Lung (tissue), 12 donors: ENCODE measurements around the gene UBE2F. TPM values are rescaled to one million over a fixed set of nuclear protein-coding genes. Genes with fewer than 3 reads are reported as not detected.
"Not testable (repeated sequence)": the region's sequence is repeated elsewhere in the genome, so short reads cannot be mapped to it uniquely, and the experiment has no call there.

Source experiments
- ATAC-seq: fragments of 200-7000 bp; cut with Tn5 transposase; one replicate; pipeline ENCODE4 v1.9.1; 2020; ENCODE audit warnings: moderate number of reproducible peaks; ENCODE audit not compliant: insufficient read depth, low FRiP score
- DNase-seq, 3 donors: peaks; one replicate each; pipeline ENCODE4 v3.0.0-alpha.2; 2013 to 2017
- H3K27ac ChIP-seq, 2 donors: one replicate each; pipeline ENCODE4 v1.5.1; 2013; ENCODE audit warnings: mild to moderate bottlenecking in 2 of 2, moderate library complexity in 2 of 2, control low read depth in 1 of 2, inconsistent platforms in 1 of 2, low read depth in 1 of 2, low read length in 1 of 2
- H3K27me3 ChIP-seq, 3 donors: one replicate each; pipeline ENCODE4 v1.5.1; 2013; ENCODE audit warnings: low read length in 2 of 3; ENCODE audit not compliant: control insufficient read depth in 3 of 3, insufficient read depth in 3 of 3
- H3K36me3 ChIP-seq, 4 donors: one replicate each; pipeline ENCODE4 v1.5.1; 2013; ENCODE audit warnings: low read length in 4 of 4, mild to moderate bottlenecking in 1 of 4, moderate library complexity in 1 of 4; ENCODE audit not compliant: control insufficient read depth in 4 of 4, insufficient read depth in 4 of 4
- H3K4me1 ChIP-seq, 5 donors: one replicate each; pipeline ENCODE4 v1.5.1; 2013; ENCODE audit warnings: low read length in 5 of 5, mild to moderate bottlenecking in 2 of 5, moderate library complexity in 1 of 5; ENCODE audit not compliant: control insufficient read depth in 5 of 5, insufficient read depth in 5 of 5
- H3K4me3 ChIP-seq: one replicate; pipeline ENCODE4 v1.5.1; 2013; ENCODE audit warnings: mild to moderate bottlenecking, control low read depth, moderate library complexity
- H3K9ac ChIP-seq, 2 donors: one replicate each; pipeline ENCODE4 v1.5.1; 2013; ENCODE audit warnings: low read length in 2 of 2, control low read depth in 1 of 2; ENCODE audit not compliant: insufficient read depth in 1 of 2
- H3K9me3 ChIP-seq, 4 donors: one replicate each; pipeline ENCODE4 v1.5.1; 2013; ENCODE audit warnings: low read length in 3 of 4, mild to moderate bottlenecking in 1 of 4, moderate library complexity in 1 of 4; ENCODE audit not compliant: control insufficient read depth in 4 of 4, insufficient read depth in 3 of 4
- WGBS, 2 donors: extraction: QIAGEN DNeasy Blood & Tissue Kit; methylation state at CpG; one replicate each; pipeline ENCODE4 v1.1.7; 2013; 5-methylcytosine and 5-hydroxymethylcytosine counted together
- polyA plus RNA-seq, 2 donors: library from polyadenylated mRNA; stranded (reverse); fragments of 200-250 nt; gene quantifications; one replicate each; pipeline ENCODE4 v1.2.1, GENCODE V29; 2013
- total RNA-seq, 2 donors: library from RNA; depleted of rRNA in 1 of 2; stranded (reverse); fragments of >200 nt in 1 of 2; gene quantifications; one replicate each; pipeline ENCODE4 v1.2.1, GENCODE V29; 2014 to 2021
- TF ChIP-seq, protein P1 (sequence below): IDR thresholded peaks from 2 replicates; pipeline ENCODE4 v1.5.1; 2012; ENCODE audit warnings: mild to moderate bottlenecking; ENCODE audit errors: control extremely low read depth, extremely low read depth
- donor health status: control.
- donor health status: control.
- donor health status: Bipolar disorder and iron deficiency.
- donor health status: healthy.
- donor health status: DM: yes; HTN: yes; CAD: no.

Gene UBE2F
- total and polyA plus RNA-seq, 4 donors = 30.3 to 63.3 (median 46.8) TPM

DNA sequence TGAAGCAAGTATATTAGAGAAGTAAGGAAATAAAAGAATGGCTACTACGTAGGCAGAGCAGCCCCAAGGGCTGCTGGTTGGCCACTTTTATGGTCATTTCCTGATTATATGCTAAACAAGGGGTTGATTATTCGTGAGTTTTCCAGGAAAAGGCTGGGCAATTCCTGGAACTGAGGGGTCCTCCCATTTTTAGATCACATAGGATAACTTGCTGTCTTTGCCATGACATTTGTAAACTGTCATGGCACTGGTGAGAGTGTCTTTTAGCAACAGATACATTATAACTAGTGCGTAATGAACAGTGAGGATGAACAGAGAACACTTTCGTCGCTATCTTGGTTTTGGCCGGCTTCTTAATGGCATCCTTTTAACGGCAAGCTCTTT, 2.6 kb upstream of the UBE2F start:
- no peaks in the 10 kb centered on the region for H3K36me3 ChIP-seq
- H3K27me3 ChIP-seq = no peaks in the 10 kb centered on the region
- no peak overlapping the region for H3K4me3 ChIP-seq
- no peak overlapping the region for H3K27ac ChIP-seq
- peaks cover 0 to 13% (median 3%) of the 10 kb centered on the region in 4 donors for H3K9me3 ChIP-seq
- ATAC-seq (no peak), DNase-seq (no peak)
- WGBS, 2 donors = 80 to 89% methylated on average over 7 of the region's 7 CpGs
- no peak overlapping the region for H3K9ac ChIP-seq
- peaks cover 8 to 19% (median 11%) of the 10 kb centered on the region in 5 donors for H3K4me1 ChIP-seq
- TF ChIP-seq, protein P1, sequence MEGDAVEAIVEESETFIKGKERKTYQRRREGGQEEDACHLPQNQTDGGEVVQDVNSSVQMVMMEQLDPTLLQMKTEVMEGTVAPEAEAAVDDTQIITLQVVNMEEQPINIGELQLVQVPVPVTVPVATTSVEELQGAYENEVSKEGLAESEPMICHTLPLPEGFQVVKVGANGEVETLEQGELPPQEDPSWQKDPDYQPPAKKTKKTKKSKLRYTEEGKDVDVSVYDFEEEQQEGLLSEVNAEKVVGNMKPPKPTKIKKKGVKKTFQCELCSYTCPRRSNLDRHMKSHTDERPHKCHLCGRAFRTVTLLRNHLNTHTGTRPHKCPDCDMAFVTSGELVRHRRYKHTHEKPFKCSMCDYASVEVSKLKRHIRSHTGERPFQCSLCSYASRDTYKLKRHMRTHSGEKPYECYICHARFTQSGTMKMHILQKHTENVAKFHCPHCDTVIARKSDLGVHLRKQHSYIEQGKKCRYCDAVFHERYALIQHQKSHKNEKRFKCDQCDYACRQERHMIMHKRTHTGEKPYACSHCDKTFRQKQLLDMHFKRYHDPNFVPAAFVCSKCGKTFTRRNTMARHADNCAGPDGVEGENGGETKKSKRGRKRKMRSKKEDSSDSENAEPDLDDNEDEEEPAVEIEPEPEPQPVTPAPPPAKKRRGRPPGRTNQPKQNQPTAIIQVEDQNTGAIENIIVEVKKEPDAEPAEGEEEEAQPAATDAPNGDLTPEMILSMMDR = no peak

DNA sequence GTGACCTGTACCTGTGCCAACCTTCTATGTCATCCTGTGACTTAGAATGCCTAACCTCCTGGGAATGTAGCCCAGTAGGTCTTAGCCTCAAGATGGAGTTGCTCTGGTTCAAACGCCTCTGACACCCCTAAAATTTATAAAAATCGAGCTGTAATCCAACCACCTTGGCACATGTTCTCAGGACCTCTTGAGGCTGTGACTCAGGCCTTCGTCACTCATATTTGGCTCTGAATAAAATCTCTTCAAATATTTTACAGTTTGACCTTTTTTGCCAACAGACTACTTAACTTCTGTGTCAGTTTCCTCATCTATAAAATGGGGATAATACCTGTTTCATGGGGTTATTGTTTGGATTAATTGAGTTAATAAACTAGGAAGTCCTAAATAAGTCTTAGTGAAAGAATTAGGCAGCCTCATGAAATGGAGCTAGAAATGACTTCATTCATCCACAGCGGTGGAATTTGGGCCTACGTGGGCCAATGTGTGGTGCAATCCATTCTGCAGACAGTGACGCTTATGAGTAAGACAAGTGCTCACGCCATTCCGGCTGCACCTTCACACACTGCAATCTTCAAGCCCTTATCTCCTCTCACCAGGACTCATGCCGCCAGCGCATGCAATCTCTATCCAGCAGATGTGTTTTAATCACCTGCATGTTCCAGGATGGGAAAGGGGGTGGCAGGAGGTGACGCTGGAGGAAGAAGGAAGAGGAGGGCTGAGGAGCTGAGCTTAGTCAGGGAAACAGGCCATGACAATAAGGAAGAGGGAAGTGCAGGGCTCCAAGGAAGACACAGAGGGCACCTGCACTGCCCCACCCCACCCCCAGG, 2.0 kb upstream of the UBE2F start:
- WGBS, 2 donors = 83 to 84% methylated on average over 11 of the region's 11 CpGs
- no peaks in the 10 kb centered on the region for H3K36me3 ChIP-seq
- H3K9me3 ChIP-seq = peaks cover 0 to 13% (median 3%) of the 10 kb centered on the region in 4 donors
- peaks cover 8 to 19% (median 12%) of the 10 kb centered on the region in 5 donors for H3K4me1 ChIP-seq
- H3K9ac ChIP-seq = no peak overlapping the region
- TF ChIP-seq, protein P1 = no peak
- H3K27me3 ChIP-seq = no peaks in the 10 kb centered on the region
- no peak overlapping the region for H3K4me3 ChIP-seq
- ATAC-seq (no peak), DNase-seq (no peak)
- no peak overlapping the region for H3K27ac ChIP-seq

DNA sequence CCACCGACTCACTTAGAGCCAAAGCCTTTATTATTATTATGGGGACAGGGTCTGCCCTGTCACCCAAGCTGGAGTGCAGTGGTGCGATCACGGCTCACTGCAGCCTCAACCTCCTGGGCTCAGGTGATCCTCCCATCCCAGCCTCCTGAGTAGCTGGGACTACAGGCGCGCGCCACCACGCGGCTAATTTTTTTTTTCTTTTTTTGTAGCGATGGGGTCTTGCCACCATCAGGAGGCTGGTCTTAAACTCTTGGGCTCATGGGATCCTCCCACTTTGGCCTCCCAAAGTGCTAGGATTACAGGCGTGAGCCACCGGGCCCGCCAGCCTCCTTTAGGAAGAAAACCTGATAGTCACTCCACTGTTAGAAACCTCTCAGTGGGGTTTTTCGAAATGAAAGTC, 970 bp upstream of the UBE2F start:
- Histone ChIP-seq H3K4me1 (peaks cover 8 to 19% (median 12%) of the 10 kb centered on the region in 5 donors), H3K9me3 (peaks cover 0 to 13% (median 3%) of the 10 kb centered on the region in 4 donors)
- ATAC-seq, H3K4me3 ChIP-seq, H3K27ac ChIP-seq, H3K27me3 ChIP-seq, DNase-seq, H3K36me3 ChIP-seq, H3K9ac ChIP-seq: not testable (repeated sequence)
- WGBS, 2 donors = 84 to 85% methylated on average over 13 of the region's 13 CpGs

DNA sequence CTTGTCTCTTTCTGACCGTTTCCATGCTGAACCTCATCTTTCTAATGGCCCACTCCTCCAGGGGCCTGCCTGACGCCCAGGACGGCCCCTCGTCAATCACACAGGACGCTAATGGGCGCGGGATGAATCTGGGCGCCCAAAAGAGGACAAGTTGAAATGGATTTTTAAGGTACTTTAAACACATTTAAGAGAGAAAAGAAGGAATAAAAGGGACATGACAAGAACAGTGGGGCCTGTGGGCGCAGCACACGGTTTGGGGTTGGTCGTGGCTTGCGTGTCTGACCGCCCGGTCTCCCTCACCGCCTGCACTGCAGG, 607 bp upstream of the UBE2F start:
- Histone ChIP-seq H3K27ac (peak overlapping the region; percentile 55 to 82), H3K9ac (peak overlapping the region in 1 of 2 donors; percentile 38)
- ATAC-seq = peak; percentile 35

More for the DNA sequence above, 607 bp upstream of the UBE2F start:
- Histone ChIP-seq H3K27me3 (no peaks in the 10 kb centered on the region), H3K9me3 (peaks cover 0 to 13% (median 3%) of the 10 kb centered on the region in 4 donors), H3K4me3 (peak overlapping the region; percentile 92), H3K36me3 (no peaks in the 10 kb centered on the region), H3K4me1 (peaks cover 8 to 19% (median 12%) of the 10 kb centered on the region in 5 donors)
- no peak for DNase-seq
- WGBS, 2 donors = 4 to 9% methylated on average over 15 of the region's 15 CpGs
- TF ChIP-seq, protein P1 = no peak
